K562 treated with DMSO at 1 percent for 4 hours (cell line): ENCODE measurements around the gene ACD. TPM values are rescaled to one million over a fixed set of nuclear protein-coding genes. Genes with fewer than 3 reads are reported as not detected.

Experiments
- total RNA-seq: library from RNA; unstranded; fragments of 300-600 nt; gene quantifications from 2 replicates; pipeline ENCODE4 v1.2.3, GENCODE V29; 2022; ENCODE audit not compliant: insufficient read depth

Gene ACD
- 29.2 and 33.2 TPM in 2 replicates for total RNA-seq

DNA sequence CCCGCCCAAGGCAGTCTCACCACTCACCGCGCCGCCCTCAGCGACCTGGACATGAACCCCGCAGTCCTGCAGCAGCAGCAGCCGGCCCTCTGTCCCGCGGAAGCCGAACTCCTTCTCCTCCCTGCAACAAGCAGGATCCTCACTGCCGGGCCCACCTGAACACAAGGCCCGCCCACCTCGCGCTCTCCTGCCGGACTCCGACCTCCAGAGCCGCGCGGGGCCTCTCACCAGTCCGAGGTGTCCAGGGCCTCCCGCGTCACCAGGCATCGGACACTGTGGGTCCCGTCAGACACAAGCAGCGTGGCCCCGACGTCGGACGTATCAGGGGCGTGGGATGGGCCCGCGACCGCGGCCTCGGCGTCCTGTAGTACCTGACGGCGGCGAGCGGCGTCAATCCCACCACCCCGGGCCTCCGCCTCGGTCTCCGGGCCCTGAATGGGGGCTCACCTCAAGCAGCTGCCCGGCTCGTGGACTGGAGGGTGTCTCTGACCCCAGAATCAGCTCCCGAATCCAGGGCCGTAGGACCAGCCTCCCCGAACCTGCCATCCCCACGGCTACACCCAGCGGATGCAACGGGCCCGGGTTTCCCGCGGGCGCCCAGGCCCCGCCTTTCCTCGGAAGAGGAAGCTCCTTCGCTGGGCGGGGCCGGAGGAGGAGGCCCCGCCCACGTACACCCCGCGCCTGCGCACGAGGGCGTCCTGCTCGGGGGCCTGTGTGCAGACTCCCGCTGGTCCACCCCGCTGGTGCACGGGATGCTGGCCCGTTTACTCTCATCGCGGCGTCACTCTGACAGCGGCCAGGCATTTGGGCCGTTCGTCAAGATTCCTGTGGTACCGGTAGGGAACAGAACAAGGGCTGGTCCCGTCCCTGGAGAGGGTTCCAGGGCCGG, at the start of gene ACD:
TSS of gene ACD (minus strand) at position 586 of the 889 bp plus-strand sequence. CDS start at position 546, 40 bp downstream.

DNA sequence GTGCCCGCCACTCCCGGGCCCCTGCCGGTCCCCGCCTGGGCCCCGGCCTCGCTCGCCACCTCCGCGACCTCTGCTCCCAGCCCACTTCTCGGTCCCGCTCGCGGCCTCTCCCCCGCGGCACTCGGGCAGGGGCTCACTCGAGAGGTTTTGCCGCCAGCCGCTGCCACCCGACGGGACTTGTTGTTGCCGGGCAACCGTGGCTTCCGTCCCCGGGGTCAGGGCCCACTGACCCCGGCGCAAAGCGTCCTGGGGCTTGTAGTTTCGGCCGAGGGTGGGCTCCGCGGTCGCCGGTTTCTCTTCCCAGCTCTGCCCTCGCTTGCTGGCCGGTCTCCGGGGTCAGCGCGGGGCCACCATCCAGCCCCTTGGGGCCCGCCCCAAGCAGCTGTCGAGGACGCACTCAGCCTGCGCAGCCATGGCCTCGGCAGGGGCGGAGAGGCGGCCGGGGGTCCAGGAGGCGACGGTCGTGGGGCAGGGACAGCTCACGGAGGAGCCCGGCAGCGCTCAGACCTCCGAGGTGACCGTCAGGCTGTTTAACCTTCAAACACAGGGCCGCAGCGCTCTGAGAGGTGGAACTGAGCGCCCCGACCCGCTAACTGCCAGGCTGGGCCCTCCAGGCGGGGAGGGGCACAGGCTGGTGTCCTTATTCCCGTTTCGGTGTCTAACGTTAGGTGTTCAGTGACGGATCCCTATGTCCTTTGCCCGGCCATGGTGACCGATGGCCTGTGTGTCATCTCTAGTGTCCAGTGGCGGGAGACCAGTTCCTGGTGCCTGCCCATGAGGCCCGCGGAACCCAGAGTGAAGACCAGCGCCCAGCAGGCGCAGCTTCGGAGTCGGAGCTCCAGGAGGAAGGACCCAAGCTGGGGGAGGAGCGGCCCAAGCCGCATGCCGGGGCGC, 6.7 kb upstream of the ACD start, which contains the start of the genes C16orf86 and ENKD1:
TSS of gene C16orf86 (plus strand) at position 256 of the 894 bp plus-strand sequence. CDS start at position 413, 157 bp downstream.
TSS of gene ENKD1 (minus strand) at position 192 of the 894 bp plus-strand sequence. CDS start 308 bp downstream, outside the sequence.

DNA sequence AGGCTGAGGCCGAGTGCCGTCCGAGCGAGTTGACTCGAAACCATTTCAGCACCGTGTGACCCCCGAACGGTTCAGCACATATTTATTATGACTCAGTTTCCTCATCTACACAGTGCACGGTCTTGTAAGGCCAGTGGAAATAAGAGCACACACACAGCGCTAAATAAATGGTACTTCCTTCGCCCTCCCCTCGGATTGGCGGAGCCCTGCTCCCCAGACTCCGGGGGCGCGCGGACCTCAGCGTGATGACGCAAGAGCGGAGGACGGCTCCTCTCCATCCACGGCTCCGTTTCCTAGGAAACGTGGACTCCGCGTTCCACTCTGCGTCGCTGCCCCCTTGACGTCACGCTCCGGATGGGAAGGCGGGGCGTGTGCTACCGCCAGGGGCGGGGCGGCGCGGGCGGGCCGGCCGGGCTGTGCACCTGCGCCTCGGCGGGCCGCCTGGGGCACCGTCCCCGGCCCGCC, 536 bp upstream of the ACD start, which contains the start of gene PARD6A:
TSS of gene PARD6A (plus strand) at position 397 of the 465 bp plus-strand sequence. CDS start 79 bp downstream, outside the sequence.

Other genes with a start within 250 kb of the ACD start
- not detected in 2 replicates for gene ZDHHC1, start 243.8 kb downstream of the ACD start, total RNA-seq
- not detected in 2 replicates for gene HSD11B2, start 229.1 kb downstream of the ACD start, total RNA-seq
- 148 and 171 TPM in 2 replicates for gene ATP6V0D1, start 179.1 kb downstream of the ACD start, total RNA-seq
- not detected in 2 replicates for gene AGRP, start 176.7 kb downstream of the ACD start, total RNA-seq
- 13.2 and 15.5 TPM in 2 replicates for gene RIPOR1, start 131.4 kb downstream of the ACD start, total RNA-seq
- gene CTCF, start 97.7 kb downstream of the ACD start, total RNA-seq, result 25.4 and 34.1 TPM in 2 replicates
- 1.4 and 3.7 TPM in 2 replicates for gene CARMIL2, start 15.1 kb downstream of the ACD start, total RNA-seq
- 0.59 and 1.4 TPM in 2 replicates for gene PARD6A, start 700 bp upstream of the ACD start, total RNA-seq
- gene ENKD1, start 6.5 kb upstream of the ACD start, total RNA-seq, result 8.6 and 17.8 TPM in 2 replicates
- gene C16orf86, start 6.6 kb upstream of the ACD start, total RNA-seq, result 1.3 TPM in 1 of 2 replicates, not detected in the other
- 11.6 and 15.4 TPM in 2 replicates for gene GFOD2, start 59.1 kb upstream of the ACD start, total RNA-seq
- 16.0 and 17.3 TPM in 2 replicates for gene RANBP10, start 146.3 kb upstream of the ACD start, total RNA-seq
- gene TSNAXIP1, start 146.6 kb upstream of the ACD start, total RNA-seq, result not detected in 2 replicates
- gene THAP11, start 182.1 kb upstream of the ACD start, total RNA-seq, result 30.6 and 38.0 TPM in 2 replicates
- 55.8 and 76.4 TPM in 2 replicates for gene NUTF2, start 186.7 kb upstream of the ACD start, total RNA-seq
- gene CENPT, start 187.4 kb upstream of the ACD start, total RNA-seq, result 48.7 and 59.8 TPM in 2 replicates
- 65.6 and 82.6 TPM in 2 replicates for gene EDC4, start 212.8 kb upstream of the ACD start, total RNA-seq
- 2.7 and 3.7 TPM in 2 replicates for gene NRN1L, start 224.6 kb upstream of the ACD start, total RNA-seq
- 26.3 and 27.7 TPM in 2 replicates for gene PSKH1, start 233.0 kb upstream of the ACD start, total RNA-seq